C4-2B (cell line): ENCODE data around the gene DNAJB4.

Experiments
- ZFX ChIP-seq: fragments of 450-650 bp; IDR thresholded peaks from 2 replicates; pipeline ENCODE4 v1.6.1; 2017
- TF ChIP-seq, protein P1 (sequence below): fragments of 450-650 bp; conservative IDR thresholded peaks from 2 replicates; pipeline ENCODE4 v1.5.1; 2017; ENCODE audit warnings: mild to moderate bottlenecking

DNA sequence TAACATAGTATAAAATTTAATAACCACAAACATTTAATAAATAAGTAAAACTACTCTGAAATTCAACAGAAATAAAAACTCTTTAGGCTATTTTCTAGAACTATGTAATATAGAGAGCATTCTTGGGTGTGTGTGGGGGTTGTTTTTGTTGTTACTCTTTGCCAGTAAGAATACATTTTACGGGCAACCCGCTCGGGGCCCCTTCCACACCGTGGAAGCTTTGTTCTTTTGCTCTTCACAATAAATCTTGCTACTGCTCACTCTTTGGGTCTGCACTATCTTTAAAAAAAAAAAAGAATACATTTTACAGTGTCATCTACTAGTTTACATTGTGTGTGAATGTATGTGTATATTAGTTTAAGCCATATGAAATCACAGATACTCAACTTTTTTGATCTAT is 25.1 kb downstream of the DNAJB4 start:
- TF ChIP-seq, protein P1, sequence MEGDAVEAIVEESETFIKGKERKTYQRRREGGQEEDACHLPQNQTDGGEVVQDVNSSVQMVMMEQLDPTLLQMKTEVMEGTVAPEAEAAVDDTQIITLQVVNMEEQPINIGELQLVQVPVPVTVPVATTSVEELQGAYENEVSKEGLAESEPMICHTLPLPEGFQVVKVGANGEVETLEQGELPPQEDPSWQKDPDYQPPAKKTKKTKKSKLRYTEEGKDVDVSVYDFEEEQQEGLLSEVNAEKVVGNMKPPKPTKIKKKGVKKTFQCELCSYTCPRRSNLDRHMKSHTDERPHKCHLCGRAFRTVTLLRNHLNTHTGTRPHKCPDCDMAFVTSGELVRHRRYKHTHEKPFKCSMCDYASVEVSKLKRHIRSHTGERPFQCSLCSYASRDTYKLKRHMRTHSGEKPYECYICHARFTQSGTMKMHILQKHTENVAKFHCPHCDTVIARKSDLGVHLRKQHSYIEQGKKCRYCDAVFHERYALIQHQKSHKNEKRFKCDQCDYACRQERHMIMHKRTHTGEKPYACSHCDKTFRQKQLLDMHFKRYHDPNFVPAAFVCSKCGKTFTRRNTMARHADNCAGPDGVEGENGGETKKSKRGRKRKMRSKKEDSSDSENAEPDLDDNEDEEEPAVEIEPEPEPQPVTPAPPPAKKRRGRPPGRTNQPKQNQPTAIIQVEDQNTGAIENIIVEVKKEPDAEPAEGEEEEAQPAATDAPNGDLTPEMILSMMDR = no peak
- no peak for TF ChIP-seq ZFX
